Tibial artery (tissue), 4 donors: Measurements from ENCODE around the gene EHD3.

ENCODE experiments used
- DNase-seq, 2 donors: peaks; one replicate each; pipeline ENCODE4 v3.0.0-alpha.2; 2019
- H3K27ac ChIP-seq, 2 donors: fragments of 200-600 bp; sonication (generic) in 1 of 2; 1 replicate in 1 of 2; 2 replicates in 1 of 2; pipeline ENCODE4 v1.5.1; 2018 to 2019; ENCODE audit warnings: mild to moderate bottlenecking in 1 of 2
- H3K27me3 ChIP-seq, 2 donors: fragments of 200-600 bp; sonication (generic) in 1 of 2; one replicate each; pipeline versions ENCODE4 v1.5.1 to v1.6.0; 2016 to 2019
- H3K36me3 ChIP-seq, 3 donors: fragments of 200-600 bp; sonication (generic) in 2 of 3; one replicate each; pipeline ENCODE4 v1.5.1; 2016 to 2019; ENCODE audit warnings: mild to moderate bottlenecking in 2 of 3
- H3K4me1 ChIP-seq, 4 donors: fragments of 200-600 bp; sonication (generic) in 2 of 4; 1 replicate in 3 of 4; 2 replicates in 1 of 4; pipeline ENCODE4 v1.5.1; 2016 to 2019
- H3K4me3 ChIP-seq, 2 donors: fragments of 200-600 bp; sonication (generic) in 1 of 2; 1 replicate in 1 of 2; 2 replicates in 1 of 2; pipeline ENCODE4 v1.5.1; 2018 to 2019; ENCODE audit warnings: mild to moderate bottlenecking in 2 of 2
- H3K9me3 ChIP-seq, 3 donors: fragments of 200-600 bp; sonication (generic) in 1 of 3; one replicate each; pipeline ENCODE4 v1.5.1; 2016 to 2019
- CTCF ChIP-seq, 2 experiments: fragments of 200-600 bp in 1 of 2; fragments of 450-650 bp in 1 of 2; IDR thresholded peaks; one replicate each; pipeline ENCODE4 v1.5.1; 2017 to 2019; ENCODE audit warnings: antibody characterized with exemption in 2 of 2, mild to moderate bottlenecking in 1 of 2, moderate library complexity in 1 of 2
- intact Hi-C: fragments of 100-400 bp; cut with DNase I; formaldehyde crosslinking; loops from one replicate; pipeline ENCODE4 v1.15.0; 2023; ENCODE audit warnings: low total_unique reads

The EHD3 gene

GRCh38 chr2:31236433-31237205 lies 2.7 kb downstream of the EHD3 start:
- intact Hi-C loops = loop anchor here (10.0 kb wide), 2 partner anchors 1002 to 1092 kb away; partner anchors contain the start of genes LBH and YPEL5
- H3K27me3 ChIP-seq = no peaks in the 10 kb centered on the region
- DNase-seq = no peak
- H3K4me3 ChIP-seq = no peak overlapping the region
- H3K27ac ChIP-seq = peak overlapping the region; percentile 36 to 94
- TF ChIP-seq CTCF (IDR thresholded peaks at IDR 0.05) = no peak
- H3K9me3 ChIP-seq = no peaks in the 10 kb centered on the region
- H3K4me1 ChIP-seq = peaks cover 7 to 62% (median 51%) of the 10 kb centered on the region in 4 donors
- H3K36me3 ChIP-seq = no peaks in the 10 kb centered on the region

DNA sequence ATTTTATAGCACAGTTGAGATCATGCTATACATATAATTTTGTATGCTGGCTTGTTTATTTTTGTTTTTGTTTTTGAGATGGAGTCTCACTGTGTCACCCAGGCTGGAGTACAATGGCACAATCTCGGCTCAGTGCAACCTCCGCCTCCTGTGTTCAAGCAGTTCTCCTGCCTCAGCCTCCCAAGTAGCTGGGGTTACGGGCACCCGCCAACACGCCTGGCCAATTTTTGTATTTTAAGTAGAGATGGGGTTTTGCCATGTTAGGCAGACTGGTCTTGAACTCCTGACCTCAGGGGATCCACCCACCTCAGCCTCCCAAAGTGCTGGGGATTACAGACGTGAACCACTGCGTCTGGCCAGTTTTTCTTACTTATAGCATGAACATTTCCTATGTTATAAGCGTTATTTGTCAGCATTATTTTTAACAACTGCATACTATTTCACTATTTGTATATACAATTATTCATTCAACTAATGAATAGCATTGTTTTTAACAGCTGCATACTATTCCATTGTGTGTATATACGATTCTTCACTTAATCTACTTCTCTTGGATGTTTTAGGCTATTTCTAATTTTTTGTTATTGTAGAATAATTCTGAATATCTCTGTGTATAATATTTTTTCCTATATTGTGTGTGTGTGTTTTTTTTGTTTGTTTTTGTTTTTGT lies 3.5 kb downstream of the EHD3 start:
- TF ChIP-seq CTCF (IDR thresholded peaks at IDR 0.05) = no peak
- no peaks in the 10 kb centered on the region for H3K27me3 ChIP-seq
- no peaks in the 10 kb centered on the region for H3K36me3 ChIP-seq
- intact Hi-C loops = loop anchor here (10.0 kb wide), 2 partner anchors 1003 to 1093 kb away; partner anchors contain the start of genes LBH and YPEL5
- H3K27ac ChIP-seq = peak overlapping the region; percentile 94
- H3K9me3 ChIP-seq = no peaks in the 10 kb centered on the region
- no peak for DNase-seq
- H3K4me1 ChIP-seq = peaks cover 7 to 62% (median 51%) of the 10 kb centered on the region in 4 donors
- no peak overlapping the region for H3K4me3 ChIP-seq

DNA sequence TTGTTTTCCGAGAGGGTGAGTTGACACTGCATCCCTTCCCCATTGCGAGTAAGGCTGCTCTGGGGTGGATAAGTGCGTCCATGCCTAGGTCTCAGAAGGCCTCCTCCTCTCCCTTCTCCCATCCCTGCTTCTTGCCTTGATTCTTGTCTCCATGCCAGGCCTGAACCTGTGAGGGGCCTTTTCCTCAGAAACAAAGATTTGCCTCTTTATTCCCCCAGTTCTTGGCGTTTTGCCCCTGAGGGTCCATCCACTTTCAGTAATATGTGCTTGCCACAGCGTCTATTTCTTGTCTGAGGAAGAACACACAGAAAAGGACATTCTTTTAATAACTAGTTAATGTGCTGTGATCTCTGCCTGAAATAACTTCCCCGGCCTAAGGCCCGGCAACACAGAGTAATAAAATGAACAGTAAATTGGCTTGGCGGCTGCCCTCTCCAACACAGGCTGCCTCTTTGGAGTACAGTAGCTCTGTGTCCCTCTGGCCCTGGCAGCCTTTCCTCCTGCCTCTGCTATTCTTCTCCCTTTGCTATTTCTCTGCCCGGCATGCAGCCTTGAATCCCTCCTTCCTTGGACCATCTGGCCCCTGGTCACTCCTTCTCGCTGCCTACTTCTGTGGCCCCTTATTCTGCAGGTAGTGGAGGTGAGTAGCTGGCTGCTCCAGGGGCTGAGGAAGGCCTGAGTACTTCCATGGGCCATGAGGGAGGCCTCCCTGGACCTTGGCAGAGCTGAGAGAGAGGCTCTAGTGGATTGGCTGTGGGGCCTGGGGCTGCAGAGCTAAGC lies 4.4 kb downstream of the EHD3 start:
- TF ChIP-seq CTCF (IDR thresholded peaks at IDR 0.05) = no peak
- peak overlapping the region; percentile 94 for H3K27ac ChIP-seq
- DNase-seq = peak in 1 of 2 donors; percentile 36
- intact Hi-C loops = loop anchor here (10.0 kb wide), 2 partner anchors 1004 to 1094 kb away; partner anchors contain the start of genes LBH and YPEL5
- H3K4me1 ChIP-seq = peaks cover 7 to 61% (median 49%) of the 10 kb centered on the region in 4 donors
- H3K27me3 ChIP-seq = no peaks in the 10 kb centered on the region
- H3K4me3 ChIP-seq = no peak overlapping the region
- no peaks in the 10 kb centered on the region for H3K36me3 ChIP-seq
- H3K9me3 ChIP-seq = no peaks in the 10 kb centered on the region

DNA sequence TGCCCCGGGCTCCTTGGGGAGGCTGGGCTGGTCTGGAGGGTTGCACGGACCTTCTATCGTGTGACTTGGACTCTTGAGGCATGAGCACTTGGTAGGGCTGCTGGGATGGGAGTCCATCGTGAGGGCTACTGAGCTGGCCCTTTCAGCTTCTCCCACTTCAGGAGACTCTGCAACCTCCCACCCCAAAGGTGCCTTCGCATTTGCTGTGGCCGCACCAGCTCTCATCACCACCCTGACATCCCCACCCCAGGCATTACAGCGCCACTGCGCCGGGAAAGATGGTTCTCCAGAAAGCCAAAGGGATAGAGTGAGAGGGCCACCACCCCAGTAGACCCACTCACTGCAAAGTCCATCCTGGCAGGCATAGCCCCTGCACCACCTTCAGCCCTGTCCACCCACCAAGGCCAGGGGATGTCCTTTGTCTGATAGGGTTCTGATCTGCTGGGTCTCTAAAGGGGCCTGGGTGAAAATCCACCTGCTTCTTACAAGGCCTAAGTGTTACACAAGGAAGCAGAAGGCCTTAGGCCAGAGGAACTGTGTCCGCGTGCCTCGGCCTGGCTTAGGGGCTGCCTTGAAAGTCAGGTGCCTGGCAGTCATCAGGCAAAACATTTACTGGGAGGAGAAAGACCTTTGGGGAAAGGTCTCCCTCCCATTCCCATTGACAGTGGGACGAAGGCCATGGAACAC lies 5.1 kb downstream of the EHD3 start:
- Histone ChIP-seq H3K27ac (peak overlapping the region; percentile 94), H3K36me3 (peaks cover 0 to 1% (median under 1%) of the 10 kb centered on the region in 3 donors), H3K4me3 (no peak overlapping the region), H3K9me3 (no peaks in the 10 kb centered on the region), H3K27me3 (no peaks in the 10 kb centered on the region), H3K4me1 (peaks cover 7 to 57% (median 45%) of the 10 kb centered on the region in 4 donors)
- intact Hi-C loops = loop anchor here (10.0 kb wide), 2 partner anchors 1004 to 1094 kb away; partner anchors contain the start of genes LBH and YPEL5
- TF ChIP-seq CTCF (IDR thresholded peaks at IDR 0.05) = no peak
- no peak for DNase-seq
